ENCODE data around the gene UIMC1.

DNA sequence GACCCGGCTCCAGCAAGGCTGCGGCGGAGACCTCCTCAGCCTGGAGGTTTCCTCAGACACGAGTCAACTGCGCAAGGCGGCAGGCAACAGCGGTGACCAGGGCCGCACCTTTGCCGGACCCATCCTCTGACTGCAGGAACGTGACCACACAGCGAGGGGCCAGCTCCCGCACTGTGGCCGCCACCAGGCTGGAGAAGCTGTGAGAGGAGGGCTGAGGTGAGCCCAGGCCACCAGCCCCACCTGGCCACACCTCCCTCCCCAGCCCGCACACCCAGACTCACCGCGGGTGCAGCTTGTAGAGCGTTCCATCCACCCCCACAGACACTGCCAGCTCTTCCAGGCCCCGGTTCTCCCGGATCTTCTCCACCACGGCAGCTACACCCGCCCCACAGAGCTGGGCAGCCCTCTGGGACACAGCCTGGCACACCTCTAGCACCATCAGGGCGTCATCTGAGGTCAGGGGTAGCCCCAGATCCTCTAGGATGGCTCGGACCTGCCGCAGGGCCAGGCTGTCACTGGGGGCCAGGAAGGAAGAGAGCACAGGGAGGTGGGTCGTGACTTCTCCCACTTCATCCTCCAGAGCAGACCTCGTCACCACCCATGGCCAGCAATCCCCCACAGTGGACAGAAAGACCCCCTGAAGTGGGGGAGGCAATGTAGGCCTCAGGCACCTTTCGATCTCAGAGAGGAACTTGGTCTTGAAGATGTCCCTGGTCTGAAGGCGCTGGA is 125.4 kb downstream of the UIMC1 start:
- TF ChIP-seq, protein P1, sequence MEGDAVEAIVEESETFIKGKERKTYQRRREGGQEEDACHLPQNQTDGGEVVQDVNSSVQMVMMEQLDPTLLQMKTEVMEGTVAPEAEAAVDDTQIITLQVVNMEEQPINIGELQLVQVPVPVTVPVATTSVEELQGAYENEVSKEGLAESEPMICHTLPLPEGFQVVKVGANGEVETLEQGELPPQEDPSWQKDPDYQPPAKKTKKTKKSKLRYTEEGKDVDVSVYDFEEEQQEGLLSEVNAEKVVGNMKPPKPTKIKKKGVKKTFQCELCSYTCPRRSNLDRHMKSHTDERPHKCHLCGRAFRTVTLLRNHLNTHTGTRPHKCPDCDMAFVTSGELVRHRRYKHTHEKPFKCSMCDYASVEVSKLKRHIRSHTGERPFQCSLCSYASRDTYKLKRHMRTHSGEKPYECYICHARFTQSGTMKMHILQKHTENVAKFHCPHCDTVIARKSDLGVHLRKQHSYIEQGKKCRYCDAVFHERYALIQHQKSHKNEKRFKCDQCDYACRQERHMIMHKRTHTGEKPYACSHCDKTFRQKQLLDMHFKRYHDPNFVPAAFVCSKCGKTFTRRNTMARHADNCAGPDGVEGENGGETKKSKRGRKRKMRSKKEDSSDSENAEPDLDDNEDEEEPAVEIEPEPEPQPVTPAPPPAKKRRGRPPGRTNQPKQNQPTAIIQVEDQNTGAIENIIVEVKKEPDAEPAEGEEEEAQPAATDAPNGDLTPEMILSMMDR (optimal IDR thresholded peaks at IDR 0.05 in 1 of 3, IDR thresholded peaks at IDR 0.05 in 1 of 3, conservative IDR thresholded peaks at IDR 0.05 in 1 of 3; ENCODE audit: extremely low read depth in 1 of 3, insufficient read depth in 2 of 3, low read length in 3 of 3), result no peak
- TF ChIP-seq EZH2 (IDR thresholded peaks at IDR 0.05; ENCODE audit: low read length), result no peak
